GM12873 (cell line): ENCODE measurements around the gene PIAS4.

Experiments
- CTCF ChIP-seq: IDR thresholded peaks from 2 replicates; pipeline ENCODE4 v1.5.1; 2012; ENCODE audit warnings: low read depth, mild to moderate bottlenecking, moderate library complexity, low read length, control low read depth; ENCODE audit not compliant: insufficient read depth; ENCODE audit errors: missing control alignments

PIAS4 gene

GRCh38 chr19:4051175-4052101, 43.9 kb downstream of the PIAS4 start:
- TF ChIP-seq CTCF = no peak

- TF ChIP-seq CTCF = no peak
Measured at GRCh38 chr19:4052114-4052992, 44.8 kb downstream of the PIAS4 start.

- no peak for TF ChIP-seq CTCF
Measured at GRCh38 chr19:4052993-4053422, 45.5 kb downstream of the PIAS4 start.

GRCh38 chr19:4053423-4054324, 46.1 kb downstream of the PIAS4 start:
- TF ChIP-seq CTCF = no peak

GRCh38 chr19:4054441-4055208, 47.1 kb downstream of the PIAS4 start:
- TF ChIP-seq CTCF = no peak

GRCh38 chr19:4055209-4055552, 47.6 kb downstream of the PIAS4 start:
- TF ChIP-seq CTCF = no peak
